SU-DHL-6 (cell line): ENCODE results near the gene NEU1.
"Not testable (repeated sequence)": the region's sequence is repeated elsewhere in the genome, so short reads cannot be mapped to it uniquely, and the experiment has no call there.

Experiments used
- H2AFZ ChIP-seq: fragments of 200-600 bp; sonication (generic); 2 replicates; pipeline ENCODE4 v1.6.1; 2014; ENCODE audit warnings: low read depth, mild to moderate bottlenecking, moderate library complexity, mixed read lengths, antibody characterized with exemption, low read length; ENCODE audit not compliant: severe bottlenecking
- H3F3A ChIP-seq: fragments of 200-600 bp; shearing (Covaris generic); 2 replicates; pipeline ENCODE4 v1.6.0; 2016; ENCODE audit warnings: antibody characterized with exemption, mild to moderate bottlenecking; ENCODE audit not compliant: insufficient read depth
- H3K27ac ChIP-seq: fragments of 200-600 bp; sonication (generic); 2 replicates; pipeline ENCODE4 v1.5.1; 2016; ENCODE audit warnings: low read depth, mild to moderate bottlenecking, low read length, moderate library complexity, mixed read lengths
- H3K27me3 ChIP-seq: fragments of 200-600 bp; sonication (generic), shearing (Covaris generic); 2 replicates; pipeline ENCODE4 v1.6.0; 2014; ENCODE audit warnings: mild to moderate bottlenecking, low read length
- H3K36me3 ChIP-seq: fragments of 200-600 bp; sonication (generic); 2 replicates; pipeline ENCODE4 v1.6.1; 2014; ENCODE audit warnings: mild to moderate bottlenecking, low read length, mixed read lengths
- H3K4me2 ChIP-seq: fragments of 300-600, 200-600 bp; shearing (Covaris generic), sonication (generic); 2 replicates; pipeline ENCODE4 v1.6.0; 2014; ENCODE audit warnings: low read length, low read depth, mild to moderate bottlenecking; ENCODE audit not compliant: poor library complexity, severe bottlenecking
- H3K4me3 ChIP-seq: fragments of 200-600 bp; sonication (generic); 2 replicates; pipeline ENCODE4 v1.5.1; 2014; ENCODE audit warnings: antibody characterized with exemption, low read length, mild to moderate bottlenecking, mixed read lengths; ENCODE audit not compliant: insufficient read depth, poor library complexity, severe bottlenecking
- H3K79me2 ChIP-seq: fragments of 200-600 bp; sonication (generic); 2 replicates; pipeline ENCODE4 v1.6.1; 2014; ENCODE audit warnings: mild to moderate bottlenecking, low read length, moderate library complexity; ENCODE audit not compliant: insufficient read depth
- H3K9ac ChIP-seq: fragments of 200-600 bp; sonication (generic); 2 replicates; pipeline ENCODE4 v1.7.0; 2014; ENCODE audit warnings: mild to moderate bottlenecking, low read length
- H3K9me2 ChIP-seq: fragments of 200-600 bp; sonication (generic); replicated peaks from 2 replicates; pipeline ENCODE4 v1.6.1; 2014; ENCODE audit warnings: low read length; ENCODE audit not compliant: insufficient read depth
- H3K9me3 ChIP-seq: fragments of 200-600 bp; sonication (generic); 2 replicates; pipeline ENCODE4 v1.6.1; 2014; ENCODE audit warnings: low read length, mixed read lengths; ENCODE audit not compliant: insufficient read depth
- H4K20me1 ChIP-seq: fragments of 200-600 bp; sonication (generic); 2 replicates; pipeline ENCODE4 v1.6.1; 2014; ENCODE audit warnings: low read depth, mild to moderate bottlenecking, antibody characterized with exemption, low read length, moderate library complexity, mixed read lengths
- CTCF ChIP-seq: fragments of 200-600 bp; sonication (generic); IDR thresholded peaks from one replicate; pipeline ENCODE4 v1.5.1; 2017; ENCODE audit warnings: antibody characterized with exemption, mild to moderate bottlenecking, low read length, moderate library complexity; ENCODE audit not compliant: insufficient read depth, poor library complexity, severe bottlenecking
- EZH2phosphoT487 ChIP-seq: fragments of 200-600 bp; sonication (generic), shearing (Covaris generic); conservative IDR thresholded peaks from 2 replicates; pipeline ENCODE4 v1.6.1; 2018; ENCODE audit warnings: mild to moderate bottlenecking, antibody characterized with exemption, low read length, moderate library complexity, mixed read lengths

The NEU1 gene

GRCh38 chr6:31844507-31844906, 18.1 kb downstream of the NEU1 start:
- Histone ChIP-seq H3F3A (peaks cover 55% of the 10 kb centered on the region), H3K9ac (no peak overlapping the region), H3K36me3 (peaks cover 12% of the 10 kb centered on the region), H3K9me2 (no peaks in the 10 kb centered on the region), H3K4me2 (no peak overlapping the region), H3K27ac (no peak overlapping the region), H3K4me3 (no peak overlapping the region), H3K27me3 (no peaks in the 10 kb centered on the region), H3K79me2 (no peaks in the 10 kb centered on the region), H3K9me3 (no peaks in the 10 kb centered on the region), H4K20me1 (no peaks in the 10 kb centered on the region), H2AFZ (no peak overlapping the region)
- no peak for TF ChIP-seq EZH2phosphoT487

- Histone ChIP-seq H3K4me3 (no peak overlapping the region), H3F3A (peaks cover 76% of the 10 kb centered on the region), H3K27ac (no peak overlapping the region), H3K9me2 (no peaks in the 10 kb centered on the region), H3K27me3 (no peaks in the 10 kb centered on the region), H4K20me1 (peaks cover 16% of the 10 kb centered on the region), H3K36me3 (peaks cover 33% of the 10 kb centered on the region), H3K4me2 (no peak overlapping the region), H3K79me2 (peaks cover 15% of the 10 kb centered on the region), H2AFZ (no peak overlapping the region), H3K9ac (no peak overlapping the region), H3K9me3 (no peaks in the 10 kb centered on the region)
- TF ChIP-seq CTCF, result no peak
- TF ChIP-seq EZH2phosphoT487, result no peak
Measured at GRCh38 chr6:31842053-31842452, 20.6 kb downstream of the NEU1 start.

- H3K4me2 ChIP-seq, H3K9me2 ChIP-seq, H3K27me3 ChIP-seq, H2AFZ ChIP-seq, H3K27ac ChIP-seq, H3K9ac ChIP-seq, H3K4me3 ChIP-seq, H3K9me3 ChIP-seq: not testable (repeated sequence)
- Histone ChIP-seq H3K79me2 (peaks cover 38% of the 10 kb centered on the region), H3F3A (peaks cover 84% of the 10 kb centered on the region), H3K36me3 (peaks cover 52% of the 10 kb centered on the region), H4K20me1 (peaks cover 25% of the 10 kb centered on the region)
Measured at GRCh38 chr6:31839779-31840126, 22.9 kb downstream of the NEU1 start.

- Histone ChIP-seq H3K27ac (no peak overlapping the region), H3K9me2 (no peaks in the 10 kb centered on the region), H4K20me1 (peaks cover 25% of the 10 kb centered on the region), H3K79me2 (peaks cover 46% of the 10 kb centered on the region), H3K9me3 (no peaks in the 10 kb centered on the region), H3K36me3 (peaks cover 52% of the 10 kb centered on the region), H3F3A (peaks cover 91% of the 10 kb centered on the region), H3K27me3 (no peaks in the 10 kb centered on the region), H3K4me2 (peak overlapping the region; percentile 14), H2AFZ (no peak overlapping the region), H3K9ac (no peak overlapping the region), H3K4me3 (no peak overlapping the region)
- TF ChIP-seq EZH2phosphoT487 (no peak), CTCF (no peak)
Measured at GRCh38 chr6:31838968-31839367, 23.7 kb downstream of the NEU1 start.

- H3K9ac ChIP-seq, result peak overlapping the region; percentile 96
- peaks cover 25% of the 10 kb centered on the region for H4K20me1 ChIP-seq
- H3K4me2 ChIP-seq, result peak overlapping the region; percentile 97
- H3K4me3 ChIP-seq, result peak overlapping the region; percentile 92
- H2AFZ ChIP-seq, H3K9me3 ChIP-seq, H3K9me2 ChIP-seq, H3K27me3 ChIP-seq: not testable (repeated sequence)
- peaks cover 52% of the 10 kb centered on the region for H3K36me3 ChIP-seq
- H3K79me2 ChIP-seq, result peaks cover 50% of the 10 kb centered on the region
- H3K27ac ChIP-seq, result peak overlapping the region; percentile 90; the same call in 1 of the 2 replicates
- peaks cover 94% of the 10 kb centered on the region for H3F3A ChIP-seq
Measured at GRCh38 chr6:31838114-31838553, 24.5 kb downstream of the NEU1 start.
